HepG2 (cell line): ENCODE data around the gene ZNF33B.

Experiments used
- SP1 ChIP-seq, 2 experiments: fragments of 450-650 bp in 1 of 2; sonication (generic) in 1 of 2; formaldehyde crosslinking in 1 of 2; IDR thresholded peaks; 2 replicates each; pipeline versions ENCODE4 v1.4.0 to v1.6.1; 2016 to 2020; ENCODE audit warnings: missing genetic modification reagents in 1 of 2
- ZNF232 ChIP-seq: sonication (generic); formaldehyde crosslinking; IDR thresholded peaks from 2 replicates; pipeline ENCODE4 v1.4.0; 2020; ENCODE audit warnings: missing genetic modification reagents, borderline replicate concordance
- ZNF780A ChIP-seq: sonication (generic); formaldehyde crosslinking; IDR thresholded peaks from 2 replicates; pipeline ENCODE4 v1.8.0; 2022; ENCODE audit warnings: mild to moderate bottlenecking, missing genetic modification reagents, moderate library complexity

DNA sequence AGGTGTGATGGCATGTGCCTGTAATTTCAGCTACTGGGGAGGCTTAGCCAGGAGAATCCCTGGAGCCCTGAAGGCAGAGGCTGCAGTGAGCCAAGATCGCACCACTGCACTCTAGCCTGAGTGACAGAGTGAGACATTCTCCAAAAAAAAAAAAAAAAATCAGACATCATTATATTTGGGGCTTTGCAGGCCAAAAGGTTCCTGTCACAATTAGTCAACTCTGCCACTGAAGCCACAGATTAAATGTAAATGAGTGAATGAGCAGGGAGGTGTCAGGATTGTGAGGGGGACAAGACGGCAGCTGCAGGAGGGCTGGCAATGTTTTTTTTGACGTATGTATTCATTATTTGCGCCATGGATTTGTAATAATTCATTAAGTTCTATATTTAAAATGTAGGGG lies 3.3 kb downstream of the ZNF33B start:
- TF ChIP-seq ZNF232 (CRISPR knock-in tag) (no peak), SP1 (IDR thresholded peaks at IDR 0.05) (no peak), SP1 (CRISPR knock-in tag; IDR thresholded peaks at IDR 0.05) (no peak), ZNF780A (CRISPR knock-in tag) (no peak)
